GM21367 (cell line): ENCODE data around the gene ITPKC.
"Not testable (repeated sequence)": the region's sequence is repeated elsewhere in the genome, so short reads cannot be mapped to it uniquely, and the experiment has no call there.

Experiments used
- ATAC-seq: cut with Tn5 transposase; IDR thresholded peaks from one replicate; pipeline ENCODE4 v1.9.1; 2021; ENCODE audit not compliant: unreplicated experiment

ITPKC gene

GRCh38 chr19:40759352-40759751, 42.4 kb downstream of the ITPKC start:
- no peak for ATAC-seq

- ATAC-seq = no peak
Measured at GRCh38 chr19:40762754-40763470, 46.0 kb downstream of the ITPKC start.

GRCh38 chr19:40763526-40763925, 46.6 kb downstream of the ITPKC start:
- ATAC-seq = no peak

GRCh38 chr19:40763963-40764362, 47.1 kb downstream of the ITPKC start:
- ATAC-seq = no peak

GRCh38 chr19:40766385-40766784, 49.5 kb downstream of the ITPKC start:
- not testable (repeated sequence) for ATAC-seq

GRCh38 chr19:40768869-40769268, 52.0 kb downstream of the ITPKC start:
- no peak for ATAC-seq

- not testable (repeated sequence) for ATAC-seq
Measured at GRCh38 chr19:40771101-40771862, 54.4 kb downstream of the ITPKC start.

- no peak for ATAC-seq
Measured at GRCh38 chr19:40774916-40775631, 58.2 kb downstream of the ITPKC start, which contains the start of gene MIA. TSS of gene MIA (plus strand) at chr19:40775521. CDS start at chr19:40775543, 22 bp downstream.

- no peak for ATAC-seq
Measured at GRCh38 chr19:40775632-40776022, 58.7 kb downstream of the ITPKC start.

- ATAC-seq = no peak
Measured at GRCh38 chr19:40776364-40776763, 59.5 kb downstream of the ITPKC start.

GRCh38 chr19:40776932-40777644, 60.2 kb downstream of the ITPKC start:
- ATAC-seq = peak; percentile 52

GRCh38 chr19:40777645-40777936, 60.7 kb downstream of the ITPKC start:
- ATAC-seq = no peak

GRCh38 chr19:40777937-40778705, 61.2 kb downstream of the ITPKC start, which contains the start of gene RAB4B:
TSS of gene RAB4B (plus strand) at chr19:40778247. CDS start at chr19:40778376, 129 bp downstream.
- peak; percentile 48 for ATAC-seq

- ATAC-seq = no peak
Measured at GRCh38 chr19:40778706-40779284, 61.9 kb downstream of the ITPKC start.

GRCh38 chr19:40780582-40780981, 63.7 kb downstream of the ITPKC start:
- ATAC-seq = no peak

GRCh38 chr19:40781140-40781539, 64.2 kb downstream of the ITPKC start:
- no peak for ATAC-seq

- no peak for ATAC-seq
Measured at GRCh38 chr19:40783711-40784110, 66.8 kb downstream of the ITPKC start.

GRCh38 chr19:40784146-40784545, 67.2 kb downstream of the ITPKC start:
- not testable (repeated sequence) for ATAC-seq

- ATAC-seq = no peak
Measured at GRCh38 chr19:40785526-40785925, 68.6 kb downstream of the ITPKC start.
